HL-60/S4 treated with retinoic acid at 250 ng/mL for 4 days and 3 days (cell line): ENCODE measurements around the gene FMN1.

Experiments
- in situ Hi-C: fragments of 300-500 bp; cut with MboI; formaldehyde crosslinking; loops from 2 replicates; pipeline ENCODE4 v1.7.0; 2022; ENCODE audit warnings: low sequenced_read_pairs

Gene FMN1

DNA sequence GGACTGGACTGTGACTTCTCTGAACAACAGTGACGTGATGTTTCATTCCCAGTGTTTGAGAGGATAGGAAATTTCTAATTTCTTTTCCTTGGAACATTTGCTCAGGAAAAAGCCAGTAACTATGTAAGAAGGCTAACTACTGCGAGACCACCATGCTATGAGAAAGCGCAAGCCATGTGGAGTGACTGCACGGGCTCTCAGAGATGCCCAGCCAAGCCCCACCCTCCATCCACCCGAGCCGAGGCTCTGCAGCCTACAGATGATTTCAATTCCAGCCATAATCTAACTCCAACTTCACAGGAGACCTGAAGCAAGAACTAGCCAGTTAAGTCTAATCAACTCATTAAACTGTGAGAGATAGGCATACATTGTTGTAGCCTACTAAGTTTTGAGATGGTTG lies 352.4 kb downstream of the FMN1 start:
- in situ Hi-C loops, result no loop called here

DNA sequence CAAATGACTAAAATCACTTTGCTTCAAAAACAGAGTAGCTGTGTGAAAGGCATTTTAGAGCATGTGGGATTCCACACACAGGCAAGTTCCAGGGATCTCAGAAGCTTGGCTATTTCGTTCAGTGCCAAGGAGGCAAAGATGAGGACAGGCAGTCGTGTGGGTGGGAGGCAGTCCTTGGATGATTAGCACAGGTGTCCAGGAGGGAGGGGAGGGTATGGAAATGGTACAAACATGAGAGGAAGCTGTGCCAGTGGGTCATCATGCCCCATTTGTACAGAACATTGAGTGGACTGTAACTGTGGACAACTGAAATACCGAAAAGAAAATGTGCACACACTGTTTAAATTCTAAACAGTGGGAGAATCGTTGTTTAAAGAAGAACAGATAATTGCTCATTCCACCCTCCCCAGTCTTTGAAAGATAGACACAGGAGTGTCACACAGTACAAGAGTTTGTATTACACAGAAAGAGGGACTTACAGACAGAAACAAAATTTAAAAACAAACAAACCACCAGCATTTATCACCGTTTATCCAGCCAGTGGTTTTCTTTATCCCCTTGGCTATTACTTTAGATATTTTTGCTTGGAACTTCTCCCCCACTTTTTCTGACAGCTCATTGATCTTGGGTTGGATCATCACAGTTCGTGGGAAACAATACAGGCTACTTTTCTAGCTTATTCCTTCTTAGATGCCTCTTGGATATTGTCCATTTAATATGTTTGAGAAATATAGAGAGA lies 353.8 kb downstream of the FMN1 start:
- in situ Hi-C loops, result no loop called here

DNA sequence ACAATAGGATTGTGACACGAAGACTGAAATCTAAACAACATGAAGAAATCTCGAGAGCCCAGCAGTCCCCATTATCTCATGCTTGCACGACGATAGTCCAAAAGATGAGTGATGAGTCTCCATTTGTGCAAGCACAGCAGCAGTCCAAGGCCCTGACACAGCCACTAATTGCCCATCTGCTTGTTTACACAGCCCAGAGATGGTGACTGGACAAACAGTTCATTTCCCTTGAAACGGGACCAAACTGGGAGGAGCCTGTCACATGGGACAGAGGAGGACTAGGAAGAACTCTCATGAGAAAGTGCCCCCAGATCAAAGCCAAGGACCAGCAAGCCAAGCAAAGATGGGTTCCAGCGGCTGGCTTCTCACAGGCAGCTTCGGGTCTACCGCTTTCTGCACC lies 355.7 kb downstream of the FMN1 start:
- in situ Hi-C loops, result no loop called here

DNA sequence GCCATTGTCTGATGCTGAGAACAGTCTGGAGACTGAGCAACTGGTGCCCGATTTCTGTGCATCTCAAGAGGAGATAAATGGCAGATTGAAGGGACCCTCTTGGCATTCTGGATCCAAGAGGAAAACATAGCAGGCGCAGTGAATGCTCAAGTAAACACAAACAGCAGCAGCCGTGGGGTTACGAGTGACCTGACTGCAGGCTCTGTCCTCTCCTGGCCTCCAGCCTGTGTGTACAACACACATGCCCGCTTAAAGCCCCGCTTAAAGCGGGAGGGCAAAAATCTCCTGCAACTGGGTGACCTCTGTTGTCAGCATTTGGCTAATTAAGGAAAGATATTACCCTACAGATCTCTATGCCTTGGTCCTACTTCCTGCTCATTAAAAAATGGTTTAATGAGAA lies 356.2 kb downstream of the FMN1 start:
- in situ Hi-C loops, result no loop called here

DNA sequence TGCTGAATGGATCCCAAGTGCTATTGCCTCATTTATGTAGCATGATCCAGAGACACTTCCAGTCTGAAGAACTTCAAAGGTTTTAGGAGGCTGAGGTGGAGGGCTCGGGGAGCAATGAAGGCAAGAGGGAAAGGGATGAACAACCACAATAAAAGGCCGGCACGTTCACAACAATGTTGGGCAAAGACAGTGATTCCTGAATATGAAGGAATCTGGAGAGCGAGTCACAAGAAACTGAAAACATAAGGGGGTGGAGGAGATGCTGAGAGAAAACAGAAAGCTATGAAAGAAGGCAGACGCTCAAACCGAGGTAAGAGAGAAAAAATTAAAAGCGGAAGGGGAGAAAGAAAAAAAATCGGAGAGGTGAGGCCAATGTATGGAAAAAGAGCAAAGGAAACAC lies 356.6 kb downstream of the FMN1 start:
- in situ Hi-C loops, result no loop called here

DNA sequence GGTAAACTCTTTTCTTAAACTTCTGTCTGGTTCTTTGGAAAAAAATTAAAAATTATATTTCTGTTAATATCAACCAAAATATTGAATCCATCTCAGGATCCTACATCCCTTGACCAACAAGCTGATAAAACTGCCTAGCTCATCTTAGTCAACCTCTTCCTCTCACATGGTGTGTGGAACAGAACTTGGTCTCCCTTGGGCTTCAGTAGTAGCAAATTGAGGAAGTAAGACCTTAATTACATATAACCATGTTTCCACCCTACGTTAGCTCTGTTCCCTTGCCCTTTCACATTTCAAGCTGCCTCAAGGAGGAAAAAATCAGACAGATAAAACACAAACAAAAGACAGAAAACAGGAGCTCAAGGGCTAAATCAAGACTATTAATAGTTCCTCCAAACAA lies 360.4 kb downstream of the FMN1 start:
- in situ Hi-C loops, result no loop called here

DNA sequence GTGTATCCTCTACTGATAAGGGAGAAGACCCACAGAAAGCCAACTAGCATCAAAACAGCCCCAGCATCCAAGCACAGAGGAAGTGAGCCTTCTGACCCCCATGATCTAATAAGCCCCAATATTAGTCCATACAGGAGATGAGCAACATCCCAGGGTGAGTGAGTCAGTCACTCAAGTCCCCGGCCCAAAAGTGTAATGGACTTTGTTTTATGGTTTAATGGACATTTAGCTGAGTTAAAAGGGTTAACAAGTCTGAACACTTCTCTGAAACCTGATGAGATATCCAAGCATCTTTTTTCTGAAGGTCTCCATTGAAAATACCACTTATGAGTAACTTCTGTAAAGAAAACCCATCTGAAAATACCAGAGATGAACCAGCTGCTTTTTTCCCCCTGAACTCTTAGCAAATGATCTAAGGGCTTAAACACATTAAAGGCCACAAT lies 361.1 kb downstream of the FMN1 start:
- in situ Hi-C loops, result no loop called here

DNA sequence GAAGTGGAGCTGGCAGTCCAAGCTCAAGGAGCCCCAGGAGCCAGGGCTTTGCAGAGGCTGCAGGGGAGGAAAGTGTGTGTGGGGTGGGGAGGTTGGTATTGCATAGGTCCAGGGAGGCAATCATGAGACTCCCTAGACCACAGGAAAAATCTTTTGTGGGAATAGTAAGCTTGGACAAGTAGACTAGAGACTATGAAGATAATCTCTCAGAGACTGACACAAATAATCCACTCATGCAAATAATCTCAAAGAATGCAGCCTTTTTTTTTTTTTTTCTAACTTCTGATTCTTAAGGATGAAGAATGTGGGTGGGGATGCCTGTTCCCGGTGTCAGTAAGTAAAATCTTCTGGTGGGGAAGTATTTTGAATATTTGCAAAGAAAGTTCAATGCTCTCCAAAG lies 363.0 kb downstream of the FMN1 start:
- in situ Hi-C loops, result no loop called here

DNA sequence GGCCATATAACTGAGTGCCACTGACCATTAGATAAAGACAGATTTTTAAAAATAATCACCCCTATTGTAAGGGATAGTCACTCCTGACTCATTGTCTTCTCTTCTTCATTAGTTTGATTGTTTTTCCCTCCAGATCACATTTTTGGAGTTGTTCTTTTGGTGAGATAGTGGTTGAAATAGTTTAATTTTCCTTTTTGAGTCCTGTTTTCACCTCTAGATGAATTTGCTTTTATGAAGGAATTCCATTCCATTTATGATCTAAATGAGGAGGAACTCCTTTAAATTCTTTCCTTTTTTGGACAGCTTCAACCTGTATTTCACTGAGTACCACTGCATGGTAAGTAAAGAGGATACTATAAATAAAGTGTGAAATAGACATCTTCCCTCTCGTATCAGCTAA lies 364.3 kb downstream of the FMN1 start:
- in situ Hi-C loops, result no loop called here

DNA sequence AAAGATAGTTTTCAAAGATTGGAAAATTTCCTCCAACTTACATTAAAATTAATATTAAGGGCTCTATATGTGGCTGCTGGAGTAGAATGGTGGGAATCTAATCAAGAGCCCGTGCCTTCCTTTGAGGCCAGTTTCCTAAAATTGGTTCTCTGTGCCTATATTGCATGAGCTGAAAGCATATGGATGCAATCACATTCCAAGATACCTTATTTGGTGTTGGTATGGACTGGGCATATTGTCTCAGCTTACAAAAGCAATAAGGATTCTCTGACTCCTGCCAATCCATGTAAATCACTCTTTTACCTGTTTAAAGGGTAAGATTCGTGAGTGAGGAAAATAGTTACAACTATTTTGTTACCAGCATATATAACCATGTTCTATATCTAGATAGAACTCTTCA lies 365.1 kb downstream of the FMN1 start:
- in situ Hi-C loops, result no loop called here

DNA sequence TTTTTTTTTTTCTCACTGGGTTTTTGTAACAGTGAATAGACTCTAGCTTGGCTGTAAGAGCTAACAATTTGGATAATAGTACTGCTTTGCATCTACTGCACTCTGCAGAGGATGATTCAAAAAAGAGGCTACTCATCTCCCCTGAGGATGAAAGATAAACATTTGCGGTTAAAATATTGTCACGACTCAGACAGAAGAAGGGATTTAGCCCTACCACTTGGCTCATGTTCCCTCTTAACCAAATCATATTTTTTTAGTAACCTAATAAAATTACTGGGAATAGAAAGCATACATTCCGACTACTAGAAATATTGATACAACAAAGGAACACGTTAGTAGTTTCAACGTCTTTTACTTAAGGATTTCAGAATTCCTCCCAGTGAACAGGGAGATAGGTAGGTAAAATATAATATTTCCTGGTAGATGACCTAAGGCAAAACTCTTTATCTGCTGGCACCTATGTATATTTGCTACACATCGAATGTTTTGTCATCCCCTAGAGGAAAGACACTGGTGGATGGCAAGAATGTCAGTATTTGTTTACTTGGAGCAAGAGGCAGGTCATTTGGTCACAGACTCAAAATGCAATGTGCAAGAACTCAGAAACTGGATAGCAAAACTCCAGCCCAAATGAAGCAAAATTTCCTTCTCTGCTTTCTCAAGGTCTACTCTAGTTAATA lies 365.9 kb downstream of the FMN1 start:
- in situ Hi-C loops, result no loop called here

DNA sequence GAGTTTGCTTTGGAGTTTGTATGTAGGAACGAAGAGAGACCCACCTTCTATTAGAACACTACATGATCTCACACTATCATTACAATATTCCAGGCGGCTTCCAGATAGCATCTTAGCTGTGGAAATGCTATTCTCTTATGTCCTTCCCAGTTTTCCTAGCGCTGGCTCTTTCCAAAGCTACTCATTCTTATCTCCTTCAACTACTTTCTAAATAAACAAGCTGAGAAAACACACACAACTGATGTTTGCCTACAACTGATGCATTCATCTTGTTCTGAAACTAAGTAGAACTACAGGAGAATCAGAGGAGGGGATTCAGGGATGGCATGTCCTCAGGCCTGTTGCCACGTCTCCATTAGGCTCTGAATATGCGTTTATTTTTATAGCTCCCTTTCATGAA lies 367.8 kb downstream of the FMN1 start:
- in situ Hi-C loops, result no loop called here

DNA sequence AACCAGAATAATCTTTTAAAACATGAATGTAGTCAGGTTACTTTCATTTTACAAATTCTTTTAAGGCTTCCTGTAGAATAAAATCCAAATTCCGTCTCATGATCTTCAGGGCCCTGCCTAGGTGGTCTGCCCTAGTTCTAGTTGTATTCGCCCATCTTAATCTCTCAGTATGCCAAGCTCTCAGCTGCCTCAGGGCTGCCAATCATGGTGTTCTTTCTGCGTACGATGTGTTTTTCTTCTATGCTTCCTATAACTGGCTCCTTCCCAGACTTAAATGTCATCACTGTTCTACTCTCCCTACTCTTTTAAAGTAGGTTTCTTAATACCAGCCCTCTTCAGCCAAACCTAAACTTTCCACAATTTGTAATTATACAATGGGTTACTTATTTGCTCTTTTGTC lies 369.3 kb downstream of the FMN1 start:
- in situ Hi-C loops, result no loop called here

DNA sequence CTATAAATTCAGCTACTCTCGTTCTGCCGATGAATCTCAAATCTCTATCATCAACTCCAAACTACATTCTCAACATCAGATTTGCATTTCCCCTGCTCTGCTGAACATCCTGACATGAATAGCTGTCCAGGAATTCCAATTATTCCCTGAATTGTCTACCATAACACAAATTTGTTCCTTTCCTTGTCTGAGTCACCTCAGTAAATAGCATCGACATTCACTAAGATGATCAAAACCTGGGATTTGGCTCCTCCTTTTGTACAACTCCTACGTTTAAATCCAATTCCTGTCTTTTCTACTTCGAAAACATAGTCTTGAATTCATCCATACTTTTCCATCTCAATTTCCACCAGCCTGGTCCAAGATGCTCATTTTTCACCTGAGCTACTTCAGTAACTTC lies 369.7 kb downstream of the FMN1 start:
- in situ Hi-C loops, result no loop called here

DNA sequence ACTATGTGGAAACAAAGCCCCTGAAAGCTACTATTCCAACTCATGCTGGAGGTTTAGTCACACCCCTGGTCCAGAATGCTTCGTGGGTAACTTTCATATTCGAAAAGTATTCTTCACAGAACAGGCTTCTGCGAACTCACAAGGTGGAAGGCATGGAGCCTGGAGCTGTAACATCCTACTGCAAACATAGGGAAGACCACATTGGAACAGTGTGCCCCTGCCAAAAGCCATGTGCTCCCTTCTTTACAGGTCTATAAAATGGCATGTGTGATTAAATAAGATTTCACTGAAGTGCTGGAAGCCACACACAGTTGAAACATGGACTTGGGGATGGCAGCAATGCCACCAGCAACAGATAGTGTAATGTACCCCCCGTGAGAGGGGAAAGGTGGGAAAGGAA lies 370.8 kb downstream of the FMN1 start:
- in situ Hi-C loops, result no loop called here

DNA sequence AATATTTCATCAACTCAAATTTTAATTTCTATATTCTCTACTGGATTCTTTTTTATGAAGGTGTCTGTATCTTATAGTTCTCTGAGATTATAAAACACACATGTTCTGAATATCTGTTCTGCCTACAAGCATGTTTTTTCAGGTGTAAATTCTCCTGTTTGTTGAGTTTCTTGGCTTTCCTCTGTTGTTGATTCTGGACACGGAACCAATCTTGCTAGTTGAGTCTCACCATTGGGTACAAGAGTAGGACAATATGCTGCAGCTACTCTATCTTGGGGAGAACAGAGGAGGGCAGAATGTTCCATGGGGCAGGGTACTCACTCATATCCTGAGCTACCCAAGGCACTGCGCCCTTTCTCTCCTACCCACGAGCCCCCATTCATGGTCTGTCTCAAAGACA lies 371.8 kb downstream of the FMN1 start:
- in situ Hi-C loops, result no loop called here

DNA sequence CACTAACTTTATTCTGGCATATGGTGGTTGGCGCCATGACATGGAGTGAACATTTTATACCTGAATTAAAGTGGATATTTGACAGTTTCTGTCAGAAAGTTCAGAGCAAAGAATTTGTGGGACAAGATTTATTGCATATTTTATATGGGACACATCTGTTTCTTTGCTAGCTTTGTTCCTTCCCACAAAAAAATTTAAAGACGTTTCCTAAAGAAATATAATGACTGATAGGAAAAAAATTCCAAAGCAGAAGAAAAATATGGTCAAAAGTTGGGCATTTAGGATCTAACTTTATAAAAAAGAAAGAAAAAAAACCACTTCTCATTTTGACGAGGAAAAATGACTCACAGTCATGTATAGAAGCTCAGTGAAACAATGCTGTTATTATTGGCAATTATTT lies 375.1 kb downstream of the FMN1 start:
- in situ Hi-C loops, result no loop called here

DNA sequence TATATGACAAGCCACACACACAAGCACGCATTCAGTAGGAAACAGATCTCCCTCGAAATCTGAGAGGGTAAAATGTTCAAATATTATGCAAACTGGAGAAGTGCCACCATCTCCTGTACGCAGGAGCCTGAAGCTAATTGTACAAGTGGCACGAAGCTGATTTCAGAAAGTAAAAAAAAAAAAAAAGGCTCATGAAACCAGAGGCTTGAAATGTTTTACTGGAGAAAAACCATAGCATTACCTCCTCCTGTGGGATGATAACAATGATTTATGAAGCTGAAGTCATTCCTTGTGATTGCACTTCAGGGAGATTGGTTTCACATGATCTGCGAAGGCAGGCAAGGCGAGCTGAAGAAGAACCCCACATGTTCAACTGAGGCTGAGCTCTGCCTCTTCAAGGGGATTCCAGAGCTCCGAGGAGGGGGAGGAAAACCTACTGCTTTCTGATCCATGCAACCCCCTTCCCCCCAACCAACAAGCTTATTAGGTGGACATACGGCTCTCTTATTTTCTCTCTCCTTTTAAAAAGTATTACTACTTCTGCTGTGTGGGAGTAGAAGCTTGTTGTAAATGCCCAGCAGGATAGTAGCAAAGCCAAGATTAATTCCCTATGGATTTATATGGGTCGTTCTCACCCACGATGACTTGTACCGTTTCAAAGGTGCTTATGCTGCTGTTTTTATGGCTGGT lies 375.6 kb downstream of the FMN1 start:
- in situ Hi-C loops, result no loop called here

DNA sequence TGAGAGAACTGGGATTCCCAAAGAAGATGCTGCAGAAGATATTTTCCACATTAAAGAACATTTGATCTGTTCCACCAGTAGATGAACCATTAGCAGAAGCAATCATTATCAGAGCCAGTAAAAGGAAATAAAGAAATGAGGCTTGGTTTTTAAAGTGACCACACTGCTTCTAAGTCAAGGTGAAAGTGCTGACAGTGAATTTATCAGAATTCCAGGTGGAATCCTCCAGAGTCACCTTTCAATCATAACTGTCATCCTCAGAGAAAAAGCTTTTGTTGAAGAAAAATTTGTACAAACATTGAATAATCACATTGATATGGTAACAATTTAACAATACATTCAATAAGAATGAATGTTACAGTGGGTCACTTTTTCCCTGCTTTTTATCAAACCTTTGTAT lies 376.9 kb downstream of the FMN1 start:
- in situ Hi-C loops, result no loop called here

DNA sequence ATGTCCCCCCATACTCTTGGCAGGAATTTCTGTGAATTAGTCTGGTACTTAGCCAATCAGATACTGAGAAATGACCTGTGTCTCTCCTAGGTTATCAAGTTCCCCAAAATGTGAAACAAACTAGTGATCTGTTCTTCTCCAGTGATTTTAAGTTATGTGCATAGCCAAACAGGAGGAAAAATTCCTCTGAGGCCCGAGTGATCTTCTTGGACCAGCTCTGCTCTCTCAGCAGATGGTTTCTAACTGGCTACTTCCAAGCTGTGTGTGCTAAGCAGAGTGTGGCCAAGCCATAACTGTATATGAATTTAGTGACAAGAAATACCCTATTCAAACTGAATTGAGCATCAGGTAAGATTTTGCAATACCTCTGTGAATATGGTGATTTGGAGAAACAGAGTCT lies 387.2 kb downstream of the FMN1 start:
- in situ Hi-C loops, result no loop called here

DNA sequence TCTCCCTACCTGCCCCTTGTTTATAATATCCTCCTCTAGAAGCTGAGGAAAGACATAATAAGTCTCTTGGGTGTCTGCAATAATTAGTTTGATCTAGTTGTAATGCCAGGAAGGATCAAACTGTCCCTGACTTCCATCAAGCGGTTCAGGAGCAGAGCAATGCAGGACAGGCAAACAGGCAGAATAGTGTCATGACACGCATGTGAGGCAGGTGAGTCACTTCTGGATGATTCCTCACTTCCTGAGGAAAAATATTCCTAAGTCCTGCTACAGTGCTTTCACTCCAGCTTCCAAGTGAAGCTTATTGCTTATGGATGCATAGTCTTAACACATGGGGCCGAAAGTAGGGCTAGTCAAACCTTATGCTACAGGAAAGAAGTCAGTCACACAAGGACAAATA lies 390.9 kb downstream of the FMN1 start:
- in situ Hi-C loops, result no loop called here

DNA sequence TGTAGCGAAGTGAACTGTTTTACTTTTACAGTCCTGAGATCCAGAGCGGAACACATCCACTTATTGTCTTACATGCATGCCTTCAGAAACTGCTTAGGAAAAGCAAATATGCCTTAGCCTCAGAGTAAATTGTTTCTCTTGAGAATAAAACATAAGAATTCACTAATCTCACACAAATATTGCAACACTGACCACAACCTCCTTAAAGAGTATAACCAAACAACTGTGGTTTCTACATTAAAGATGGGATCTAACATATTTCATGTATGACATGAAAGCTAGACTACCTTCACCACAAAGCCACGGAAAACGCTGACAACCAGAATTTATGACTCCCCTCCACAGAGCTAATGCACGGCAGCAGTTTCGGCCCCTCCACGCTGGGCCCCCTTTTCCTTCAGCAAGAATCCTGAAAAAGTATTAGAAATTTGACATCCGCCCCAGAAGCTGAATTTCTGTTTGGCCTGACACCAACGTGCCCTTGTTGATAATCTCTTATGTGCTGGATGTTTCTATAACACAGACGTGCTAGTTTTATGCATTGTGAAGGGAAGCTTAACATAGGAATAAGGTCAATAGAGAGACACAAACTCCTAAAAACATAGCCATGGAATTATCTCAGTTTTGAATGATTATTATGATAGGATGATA lies 392.1 kb downstream of the FMN1 start:
- in situ Hi-C loops, result no loop called here
